Right cardiac atrium (tissue), 5 donors: Measurements from ENCODE around the gene BRD4. TPM values are rescaled to one million over a fixed set of nuclear protein-coding genes. Genes with fewer than 3 reads are reported as not detected.

Experiments used
- ATAC-seq, 2 donors: fragments of 200-7000 bp; cut with Tn5 transposase; one replicate each; pipeline versions ENCODE4 v1.8.0 to v1.9.1; 2020; ENCODE audit warnings: moderate library complexity in 2 of 2, mild to moderate bottlenecking in 1 of 2
- DNase-seq, 3 donors: peaks; one replicate each; pipeline ENCODE4 v3.0.0-alpha.2; 2020
- H3K27ac ChIP-seq: one replicate; pipeline ENCODE4 v1.5.1; 2013; ENCODE audit warnings: mild to moderate bottlenecking, low read length, control low read depth, moderate library complexity
- H3K27me3 ChIP-seq: one replicate; pipeline ENCODE4 v1.6.1; 2013; ENCODE audit not compliant: control insufficient read depth, insufficient read depth
- H3K4me1 ChIP-seq: one replicate; pipeline ENCODE4 v1.6.1; 2013; ENCODE audit warnings: low read length; ENCODE audit not compliant: control insufficient read depth, insufficient read depth
- H3K4me3 ChIP-seq: one replicate; pipeline ENCODE4 v1.5.1; 2013; ENCODE audit warnings: low read length, control low read depth
- H3K9me3 ChIP-seq: one replicate; pipeline ENCODE4 v1.6.1; 2013; ENCODE audit warnings: low read length; ENCODE audit not compliant: control insufficient read depth
- WGBS: extraction: QIAGEN DNeasy Blood & Tissue Kit; methylation state at CpG from one replicate; pipeline ENCODE4 v1.1.7; 2013; 5-methylcytosine and 5-hydroxymethylcytosine counted together
- intact Hi-C, 4 donors: fragments of 100-400 bp; cut with DNase I; formaldehyde crosslinking; loops; one replicate each; pipeline versions ENCODE4 v1.11.0 to v1.14.0; 2022 to 2023
- polyA plus RNA-seq: library from polyadenylated mRNA; stranded (reverse); fragments of 200-250 nt; gene quantifications from one replicate; pipeline ENCODE4 v1.2.3, GENCODE V29; 2013
- total RNA-seq, 4 donors: library from RNA; stranded (reverse); fragmentation: NEBNext Ultra II Directional; extraction: Animal tissue kit (Norgen Biotek cat#: 25700); gene quantifications; one replicate each; pipeline ENCODE4 v1.2.1, GENCODE V29; 2021
- donor health status: healthy with polysubstance abuse.
- donor health status: DM: no; HTN: yes; CAD: no.
- donor health status: DM: no; HTN: no; CAD: no.
- donor health status: DM: no; HTN: yes; CAD: no; lungs with severe emphysema.
- donor health status: DM: yes; HTN: yes; CAD: no.

Gene BRD4
- total and polyA plus RNA-seq, 5 donors, result 29.6 to 62.8 (median 56.6) TPM

DNA sequence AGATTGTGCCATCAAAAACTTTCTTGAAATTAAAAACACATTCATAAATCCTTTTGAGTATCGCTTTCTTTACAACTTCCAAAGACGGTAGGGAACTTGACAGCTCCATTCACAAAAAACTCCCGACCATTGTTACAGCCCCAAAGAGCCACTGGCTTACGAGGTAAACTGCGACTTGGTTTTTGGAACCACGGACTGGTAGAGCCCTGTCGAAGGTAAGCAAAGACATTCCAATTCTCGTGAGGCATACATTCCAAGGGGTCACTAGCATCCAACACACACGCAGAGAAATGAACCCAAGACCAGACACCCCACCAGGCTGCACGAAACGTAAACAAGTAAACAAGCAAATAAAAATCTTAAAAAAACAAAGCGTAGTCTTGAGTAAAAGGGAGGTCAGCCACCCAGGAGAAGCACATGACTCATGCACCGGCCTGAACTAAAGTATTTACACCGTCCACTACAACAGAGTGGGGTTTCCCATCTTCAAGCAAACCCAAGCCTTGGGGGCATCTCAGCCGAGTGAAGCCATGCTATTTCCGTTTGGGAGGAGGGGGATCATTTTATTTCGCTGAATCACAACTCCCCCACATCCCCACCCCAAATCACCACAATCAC, 1.4 kb downstream of the BRD4 start:
- peak overlapping the region; percentile 89 for H3K27ac ChIP-seq
- DNase-seq, result peak in 1 of 3 donors; percentile 5
- intact Hi-C loops, result loop anchor here in 2 of 4 donors (10.0 kb wide), 1 partner anchor 66 kb away; no protein-coding TSS in a partner anchor
- H3K9me3 ChIP-seq, result no peaks in the 10 kb centered on the region
- peak overlapping the region; percentile 94 for H3K4me3 ChIP-seq
- WGBS, result 8% methylated on average over 17 of the region's 17 CpGs
- H3K4me1 ChIP-seq, result peaks cover 9% of the 10 kb centered on the region
- H3K27me3 ChIP-seq, result no peaks in the 10 kb centered on the region
- peak in 1 of 2 donors; percentile 55 for ATAC-seq

DNA sequence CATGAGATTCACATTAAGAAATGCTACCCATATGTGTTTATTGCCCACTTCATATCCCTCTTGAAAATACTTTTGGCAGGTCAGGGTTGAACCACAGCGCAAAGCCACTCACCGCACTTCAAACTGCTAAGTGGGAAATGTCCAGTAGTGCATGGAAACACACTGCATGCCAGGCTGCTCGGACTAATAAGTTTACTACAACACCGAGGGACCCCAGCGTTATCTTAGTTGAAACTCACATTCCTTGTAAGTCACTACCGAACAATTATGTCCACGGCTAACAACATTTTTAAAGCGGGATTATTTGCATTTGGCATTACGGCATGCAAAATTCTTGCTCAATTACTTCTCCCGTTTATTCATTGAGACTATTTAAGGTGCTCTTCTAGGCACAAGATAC, 4.0 kb downstream of the BRD4 start:
- Histone ChIP-seq H3K4me3 (no peak overlapping the region), H3K4me1 (peaks cover 26% of the 10 kb centered on the region), H3K27ac (peak overlapping the region; percentile 15), H3K9me3 (no peaks in the 10 kb centered on the region), H3K27me3 (no peaks in the 10 kb centered on the region)
- peak in 2 of 3 donors; percentile 25 to 59 for DNase-seq
- WGBS, result 35% methylated on average over 10 of the region's 10 CpGs
- intact Hi-C loops, result loop anchor here in 1 of 4 donors (5.0 kb wide), 1 partner anchor 36 kb away; no protein-coding TSS in a partner anchor
- ATAC-seq, result no peak

DNA sequence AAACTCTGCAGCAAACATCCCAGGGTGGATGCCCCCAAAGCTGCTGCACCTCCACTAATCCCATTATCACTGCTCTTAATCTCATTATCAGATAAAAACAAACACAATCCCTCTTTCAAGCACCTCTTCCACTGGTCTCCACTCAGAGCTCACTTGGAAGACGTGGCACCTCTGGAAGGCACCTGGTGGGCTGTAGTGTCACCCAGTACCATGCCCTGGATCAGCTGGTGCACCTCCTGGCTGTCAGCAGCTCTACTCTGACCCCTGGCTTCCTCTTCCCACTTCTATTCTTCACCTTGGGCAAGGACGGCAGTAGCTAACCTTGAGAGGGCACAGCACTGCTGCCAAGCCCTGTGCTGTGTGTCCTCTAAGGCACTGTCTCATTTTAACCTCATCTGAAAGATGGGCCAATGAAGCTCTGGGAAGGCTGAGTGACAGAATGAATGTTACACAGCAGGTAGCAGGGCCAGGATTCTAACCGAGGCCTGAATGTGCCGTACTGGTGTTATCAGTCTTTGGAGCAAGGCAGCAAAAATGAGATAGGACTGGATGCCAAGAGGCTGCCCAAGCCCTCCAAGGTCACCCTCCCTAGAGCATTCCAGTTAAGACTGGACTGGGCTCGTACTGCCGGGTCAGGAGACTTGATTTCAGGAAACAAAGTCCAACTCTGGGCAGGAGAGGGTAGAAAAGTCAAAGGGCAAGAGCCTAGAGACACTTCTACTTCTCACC, 7.4 kb downstream of the BRD4 start:
- Histone ChIP-seq H3K27me3 (no peaks in the 10 kb centered on the region), H3K4me1 (peaks cover 33% of the 10 kb centered on the region), H3K9me3 (no peaks in the 10 kb centered on the region), H3K27ac (peak overlapping the region; percentile 18), H3K4me3 (no peak overlapping the region)
- 21% methylated on average over 6 of the region's 6 CpGs for WGBS
- ATAC-seq, result peak; percentile 48 to 62
- DNase-seq, result peak in 2 of 3 donors; percentile 33 to 59
- intact Hi-C loops, result loop anchor here in 1 of 4 donors (5.0 kb wide), 1 partner anchor 33 kb away; no protein-coding TSS in a partner anchor

DNA sequence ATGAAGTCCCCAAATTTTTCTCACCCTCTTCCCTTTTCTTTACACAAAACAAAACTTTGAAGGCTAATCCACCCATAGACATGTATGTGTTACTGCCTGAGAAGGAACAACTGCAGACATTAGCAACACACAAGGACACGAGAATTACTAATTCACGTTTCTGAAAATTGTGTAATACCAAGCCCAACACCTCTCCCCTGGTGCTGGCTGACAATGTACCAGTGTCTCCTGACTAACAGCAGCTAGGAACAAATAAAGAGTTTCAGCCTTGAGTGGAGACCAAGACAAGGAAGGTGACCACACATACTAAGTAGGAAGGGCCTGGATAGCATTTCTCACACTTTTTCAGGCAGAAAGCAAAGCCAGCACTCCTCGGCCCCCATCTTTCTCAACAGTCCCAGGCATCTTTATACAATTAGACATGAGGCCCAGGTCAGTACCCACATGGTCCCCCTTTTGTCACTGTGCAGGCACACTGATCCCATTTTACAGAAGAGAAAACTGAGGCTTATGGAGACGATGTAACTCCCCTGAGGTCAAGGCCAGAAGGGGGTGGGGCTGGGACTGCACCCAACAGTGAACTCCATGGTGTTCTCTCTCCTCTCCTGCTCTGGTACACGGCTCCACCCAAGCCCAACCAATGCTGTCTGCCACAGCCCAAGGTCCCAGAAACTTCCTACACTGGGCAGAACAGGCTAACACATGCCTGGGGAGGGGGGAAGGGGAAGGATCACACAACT, 8.7 kb downstream of the BRD4 start:
- no peaks in the 10 kb centered on the region for H3K27me3 ChIP-seq
- 16% methylated on average over 5 of the region's 5 CpGs for WGBS
- DNase-seq (peak; percentile 73 to 88 (median 80)), ATAC-seq (peak; percentile 77 to 80)
- peak overlapping the region; percentile 43 for H3K27ac ChIP-seq
- no peak overlapping the region for H3K4me3 ChIP-seq
- no peaks in the 10 kb centered on the region for H3K9me3 ChIP-seq
- peaks cover 36% of the 10 kb centered on the region for H3K4me1 ChIP-seq
- intact Hi-C loops, result no loop called here

DNA sequence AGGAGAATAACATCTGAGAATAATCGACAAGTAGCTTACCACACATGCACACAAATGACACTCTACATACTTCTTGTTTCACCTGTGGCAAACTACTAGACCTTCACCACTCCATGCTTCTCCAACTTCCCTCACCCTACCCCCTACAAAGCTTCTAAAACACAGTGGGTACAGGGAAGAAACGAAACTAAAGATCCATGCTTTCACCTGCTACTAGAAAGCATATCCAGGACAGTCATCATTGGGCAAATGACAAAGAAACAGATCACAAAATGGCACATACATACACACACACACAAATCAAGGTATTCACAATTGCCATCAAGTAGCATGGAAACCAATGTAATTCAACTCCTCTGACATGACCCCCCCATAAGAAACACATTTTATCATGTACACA, 10.6 kb downstream of the BRD4 start:
- 70% methylated on average over 2 of the region's 2 CpGs for WGBS
- ATAC-seq (no peak), DNase-seq (no peak)
- no peaks in the 10 kb centered on the region for H3K27me3 ChIP-seq
- H3K4me3 ChIP-seq, result no peak overlapping the region
- intact Hi-C loops, result no loop called here
- no peaks in the 10 kb centered on the region for H3K9me3 ChIP-seq
- H3K4me1 ChIP-seq, result peaks cover 46% of the 10 kb centered on the region
- H3K27ac ChIP-seq, result no peak overlapping the region

DNA sequence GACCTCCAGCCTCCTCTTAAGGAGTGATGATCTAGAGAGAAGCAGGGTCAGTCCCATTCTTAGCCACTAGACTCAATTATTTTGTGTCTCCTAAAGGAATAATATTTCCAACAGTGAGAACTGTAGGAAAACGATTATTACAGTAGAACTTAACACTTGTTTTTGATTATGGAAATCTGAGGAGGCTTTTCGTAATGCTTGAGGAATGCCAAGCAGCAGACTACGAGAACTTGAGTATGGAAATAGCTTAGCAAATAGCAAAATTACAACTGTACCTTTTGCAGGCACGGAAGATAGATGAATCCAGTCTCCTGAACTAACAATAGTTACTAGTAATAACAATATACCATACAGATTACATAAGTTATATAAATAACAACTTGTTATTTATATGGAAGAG, 12.2 kb downstream of the BRD4 start:
- ATAC-seq, result no peak
- WGBS, result 44% methylated on average over 4 of the region's 4 CpGs
- Histone ChIP-seq H3K27me3 (no peaks in the 10 kb centered on the region), H3K9me3 (no peaks in the 10 kb centered on the region), H3K4me3 (no peak overlapping the region), H3K27ac (no peak overlapping the region), H3K4me1 (peaks cover 46% of the 10 kb centered on the region)
- intact Hi-C loops, result no loop called here
- no peak for DNase-seq

DNA sequence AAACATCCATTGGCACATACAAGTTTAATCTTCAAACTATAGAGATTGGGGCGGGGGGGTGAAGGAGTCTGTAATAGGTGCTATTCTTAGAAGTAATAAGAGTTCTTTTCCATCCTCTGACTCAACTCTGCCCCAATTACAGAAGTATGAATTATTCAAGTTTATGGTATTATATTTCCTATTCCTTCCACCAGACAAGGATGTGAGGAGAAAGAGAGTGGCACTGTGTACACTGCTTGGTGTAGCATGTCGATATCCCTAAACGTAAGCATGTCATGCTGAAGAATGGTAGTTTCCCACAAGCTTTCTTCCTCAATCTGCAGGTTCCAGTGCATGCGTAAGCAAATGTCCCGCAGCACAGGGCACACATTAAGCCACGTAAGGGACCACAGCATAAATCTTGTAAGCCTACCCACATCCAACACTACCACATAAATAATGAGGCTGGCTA, 14.1 kb downstream of the BRD4 start:
- WGBS, result 41% methylated on average over 6 of the region's 6 CpGs
- Histone ChIP-seq H3K4me1 (peaks cover 41% of the 10 kb centered on the region), H3K9me3 (no peaks in the 10 kb centered on the region), H3K27ac (no peak overlapping the region), H3K4me3 (no peak overlapping the region), H3K27me3 (no peaks in the 10 kb centered on the region)
- intact Hi-C loops, result no loop called here
- ATAC-seq, result no peak
- DNase-seq, result no peak

DNA sequence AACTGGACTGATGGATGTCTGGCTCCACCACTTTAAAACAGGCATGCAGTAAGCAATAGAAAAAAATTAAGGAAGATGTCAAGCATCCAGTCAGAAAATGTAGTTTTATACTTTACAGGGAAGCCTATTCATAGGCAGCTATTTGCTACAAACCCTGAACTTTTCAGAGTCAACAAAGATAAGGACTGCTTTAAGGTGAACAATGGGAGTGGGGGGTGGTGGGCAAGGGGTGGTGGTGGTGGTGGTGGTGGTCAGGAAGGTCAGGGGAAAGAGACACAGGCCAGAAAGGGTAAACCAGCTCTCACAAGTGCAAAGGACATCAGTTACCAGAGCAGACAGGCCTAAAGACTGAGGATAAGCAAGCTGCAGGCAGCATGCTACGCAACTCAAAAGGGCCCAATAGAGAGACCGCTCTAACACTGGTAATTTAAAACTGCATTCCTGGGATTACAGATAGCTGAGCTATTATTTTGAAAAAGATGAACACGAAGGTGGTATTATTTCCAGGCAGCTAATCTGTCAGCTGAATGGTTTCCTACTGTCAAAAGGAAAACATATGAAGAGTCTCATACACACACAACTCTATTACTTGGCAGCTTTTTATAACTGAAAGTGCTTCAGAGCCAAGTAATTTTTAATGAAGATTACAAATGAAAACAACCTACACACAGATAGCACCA, 14.8 kb downstream of the BRD4 start:
- Histone ChIP-seq H3K4me1 (peaks cover 39% of the 10 kb centered on the region), H3K27ac (no peak overlapping the region), H3K4me3 (no peak overlapping the region), H3K9me3 (no peaks in the 10 kb centered on the region), H3K27me3 (no peaks in the 10 kb centered on the region)
- DNase-seq, result peak in 1 of 3 donors; percentile 5
- WGBS, result 34% methylated on average over 3 of the region's 3 CpGs
- ATAC-seq, result no peak
- intact Hi-C loops, result no loop called here

DNA sequence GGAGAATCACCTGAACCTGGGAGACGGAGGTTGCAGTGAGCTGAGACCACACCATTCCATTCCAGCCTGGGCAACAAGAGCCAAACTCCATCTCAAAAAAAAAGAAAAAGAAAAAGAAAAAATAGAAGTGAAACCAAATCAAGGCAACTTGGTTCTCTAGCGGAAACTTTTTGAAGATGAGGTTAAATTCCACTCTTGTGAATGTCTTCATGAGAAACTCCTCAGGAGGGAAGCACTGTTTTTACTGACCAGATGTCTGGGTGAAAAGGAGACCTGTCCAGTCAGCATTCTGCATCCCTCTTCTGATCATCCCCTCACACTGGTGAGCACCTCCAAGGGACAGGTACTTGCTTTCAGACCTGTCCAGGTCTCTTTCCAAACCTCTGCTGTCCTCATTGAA, 15.8 kb downstream of the BRD4 start:
- DNase-seq (peak in 1 of 3 donors; percentile 6), ATAC-seq (no peak)
- H3K4me1 ChIP-seq, result peaks cover 37% of the 10 kb centered on the region
- WGBS, result 96% methylated on average over 2 of the region's 2 CpGs
- no peaks in the 10 kb centered on the region for H3K9me3 ChIP-seq
- no peaks in the 10 kb centered on the region for H3K27me3 ChIP-seq
- H3K4me3 ChIP-seq, result no peak overlapping the region
- no peak overlapping the region for H3K27ac ChIP-seq
- intact Hi-C loops, result no loop called here

DNA sequence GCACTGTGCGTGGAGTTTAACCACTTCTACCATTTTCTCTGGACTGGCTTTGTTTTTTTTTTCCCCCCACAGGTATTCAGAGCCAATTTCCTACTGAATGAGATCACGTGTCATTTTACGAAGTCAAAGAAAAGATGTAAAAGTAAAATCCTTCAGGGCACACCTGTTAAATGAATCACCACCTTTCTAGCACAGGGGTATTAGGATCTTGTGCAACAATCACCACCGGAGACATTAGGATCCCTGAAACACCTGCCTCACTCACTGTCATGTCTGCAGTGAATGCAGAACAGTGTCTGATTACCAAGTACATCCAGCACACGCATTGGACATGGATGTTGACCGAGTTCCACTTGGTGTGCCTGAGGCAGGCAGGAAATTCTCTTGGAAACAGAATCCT, 17.2 kb downstream of the BRD4 start:
- Histone ChIP-seq H3K4me1 (peaks cover 29% of the 10 kb centered on the region), H3K9me3 (no peaks in the 10 kb centered on the region), H3K4me3 (no peak overlapping the region), H3K27ac (no peak overlapping the region), H3K27me3 (no peaks in the 10 kb centered on the region)
- 76% methylated on average over 6 of the region's 6 CpGs for WGBS
- intact Hi-C loops, result no loop called here
- ATAC-seq (no peak), DNase-seq (peak in 1 of 3 donors; percentile 5)
